Measurements from ENCODE around the gene TMUB1. TPM values are rescaled to one million over a fixed set of nuclear protein-coding genes. Genes with fewer than 3 reads are reported as not detected.

Gene TMUB1
- total and polyA plus RNA-seq, 9 of the 15 experiments (the other 6 are each of a cell fraction or from before 2014, with no cell fraction given) = 0.14 to 241 (median 74.1) TPM

DNA sequence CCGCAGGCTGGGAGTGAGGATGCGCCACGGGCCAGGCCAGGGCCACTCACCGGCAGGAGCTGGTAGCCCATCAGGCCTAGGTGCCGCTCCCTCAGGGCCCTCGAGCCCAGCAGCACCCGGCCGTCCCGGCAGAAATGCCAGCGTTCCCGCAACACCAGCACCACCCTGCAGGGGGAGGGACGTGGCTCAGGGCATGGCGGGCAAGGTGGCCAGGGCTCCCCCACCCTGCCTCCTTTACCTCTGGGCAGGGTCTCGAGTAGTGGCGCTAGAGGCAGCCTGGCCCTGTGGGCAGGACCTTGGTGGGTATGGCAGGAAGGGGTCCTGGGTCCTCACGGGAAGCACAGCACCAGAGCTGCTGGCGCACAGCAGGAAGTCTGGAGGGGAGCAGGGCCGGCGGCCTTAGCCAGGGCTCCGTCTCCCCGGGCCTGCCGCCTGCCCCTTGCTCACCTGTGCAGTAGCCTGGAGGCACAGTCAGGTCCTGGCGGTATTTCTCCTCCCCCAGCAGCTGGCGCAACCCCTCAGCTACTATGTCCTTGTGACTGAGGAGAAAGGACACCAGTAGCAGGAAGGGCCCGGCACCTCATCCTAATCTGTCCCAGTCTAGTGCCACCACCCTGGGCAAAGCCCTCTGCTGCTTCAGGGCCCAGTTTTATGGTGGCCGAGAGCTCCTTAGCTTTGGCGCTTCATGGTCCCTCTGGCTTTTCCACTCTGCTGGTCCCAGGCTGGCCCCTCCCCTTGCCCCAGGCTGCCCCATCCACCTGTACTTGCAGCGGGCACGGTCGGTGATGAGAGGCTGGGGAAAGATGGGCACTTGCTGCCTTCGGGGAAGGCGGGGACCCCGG is 6.2 kb downstream of the TMUB1 start (continued):
- no peak for TF ChIP-seq U2AF2 (optimal IDR thresholded peaks at IDR 0.05; ENCODE audit: low read depth, low read length)
- TF ChIP-seq, protein P1, sequence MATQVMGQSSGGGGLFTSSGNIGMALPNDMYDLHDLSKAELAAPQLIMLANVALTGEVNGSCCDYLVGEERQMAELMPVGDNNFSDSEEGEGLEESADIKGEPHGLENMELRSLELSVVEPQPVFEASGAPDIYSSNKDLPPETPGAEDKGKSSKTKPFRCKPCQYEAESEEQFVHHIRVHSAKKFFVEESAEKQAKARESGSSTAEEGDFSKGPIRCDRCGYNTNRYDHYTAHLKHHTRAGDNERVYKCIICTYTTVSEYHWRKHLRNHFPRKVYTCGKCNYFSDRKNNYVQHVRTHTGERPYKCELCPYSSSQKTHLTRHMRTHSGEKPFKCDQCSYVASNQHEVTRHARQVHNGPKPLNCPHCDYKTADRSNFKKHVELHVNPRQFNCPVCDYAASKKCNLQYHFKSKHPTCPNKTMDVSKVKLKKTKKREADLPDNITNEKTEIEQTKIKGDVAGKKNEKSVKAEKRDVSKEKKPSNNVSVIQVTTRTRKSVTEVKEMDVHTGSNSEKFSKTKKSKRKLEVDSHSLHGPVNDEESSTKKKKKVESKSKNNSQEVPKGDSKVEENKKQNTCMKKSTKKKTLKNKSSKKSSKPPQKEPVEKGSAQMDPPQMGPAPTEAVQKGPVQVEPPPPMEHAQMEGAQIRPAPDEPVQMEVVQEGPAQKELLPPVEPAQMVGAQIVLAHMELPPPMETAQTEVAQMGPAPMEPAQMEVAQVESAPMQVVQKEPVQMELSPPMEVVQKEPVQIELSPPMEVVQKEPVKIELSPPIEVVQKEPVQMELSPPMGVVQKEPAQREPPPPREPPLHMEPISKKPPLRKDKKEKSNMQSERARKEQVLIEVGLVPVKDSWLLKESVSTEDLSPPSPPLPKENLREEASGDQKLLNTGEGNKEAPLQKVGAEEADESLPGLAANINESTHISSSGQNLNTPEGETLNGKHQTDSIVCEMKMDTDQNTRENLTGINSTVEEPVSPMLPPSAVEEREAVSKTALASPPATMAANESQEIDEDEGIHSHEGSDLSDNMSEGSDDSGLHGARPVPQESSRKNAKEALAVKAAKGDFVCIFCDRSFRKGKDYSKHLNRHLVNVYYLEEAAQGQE (IDR thresholded peaks at IDR 0.05; ENCODE audit: borderline replicate concordance) = no peak
- TF ChIP-seq, protein P1 (CRISPR knock-in tag; IDR thresholded peaks at IDR 0.05; ENCODE audit: low read depth) = no peak
- TF ChIP-seq GATAD2B (IDR thresholded peaks at IDR 0.05; ENCODE audit: borderline replicate concordance) = no peak
- 0 out of 2 replicates have a peak, but pooled peaks have one; percentile 35 for TF ChIP-seq PHB (CRISPR knock-in tag; IDR thresholded peaks at IDR 0.05)

All from K562 (cell line).